K562 (cell line): ENCODE data around the gene ATG4C.
A peak's percentile ranks its signal among the peaks of the same experiment; 100 is the strongest.

Source experiments
- CHD2 ChIP-seq: IDR thresholded peaks from 2 replicates; pipeline ENCODE4 v1.6.1; 2011; ENCODE audit warnings: low read depth, low read length
- POLR2A ChIP-seq: fragments of 450-650 bp; conservative IDR thresholded peaks from 2 replicates; pipeline ENCODE4 v1.6.1; 2016
- POLR2AphosphoS5 ChIP-seq: IDR thresholded peaks from 2 replicates; pipeline ENCODE4 v1.6.1; 2011; ENCODE audit warnings: mild to moderate bottlenecking, low read depth, low read length, moderate library complexity; ENCODE audit not compliant: control insufficient read depth, insufficient read depth
- ZBTB17 ChIP-seq: fragments of 450-650 bp; formaldehyde crosslinking; IDR thresholded peaks from 2 replicates; pipeline ENCODE4 v1.4.0; 2020; ENCODE audit warnings: mild to moderate bottlenecking
- TF ChIP-seq, protein P1 (sequence below): fragments of 200-800 bp; sonication (Bioruptor generic); IDR thresholded peaks from 2 replicates; pipeline ENCODE4 v1.6.1; 2017; ENCODE audit warnings: missing genetic modification characterization, missing compliant biosample characterization
- TF ChIP-seq, protein P2 (sequence below): fragments of 450-650 bp; IDR thresholded peaks from 2 replicates; pipeline ENCODE4 v1.6.1; 2016
- TF ChIP-seq, protein P3 (sequence below): sonication (generic); formaldehyde crosslinking; IDR thresholded peaks from 2 replicates; pipeline ENCODE4 v1.8.1; 2022; ENCODE audit warnings: missing genetic modification reagents
- TF ChIP-seq, protein P4 (sequence below), 3 experiments: IDR thresholded peaks in 2 of 3; conservative IDR thresholded peaks in 1 of 3; 2 replicates each; pipeline ENCODE4 v1.5.1; 2011 to 2012; ENCODE audit warnings: low read length in 3 of 3, mild to moderate bottlenecking in 3 of 3, control low read depth in 2 of 3, improper control_type of control experiment in 1 of 3, inconsistent platforms in 1 of 3, low read depth in 1 of 3, mixed read lengths in 1 of 3, moderate library complexity in 1 of 3; ENCODE audit not compliant: insufficient read depth in 2 of 3

DNA sequence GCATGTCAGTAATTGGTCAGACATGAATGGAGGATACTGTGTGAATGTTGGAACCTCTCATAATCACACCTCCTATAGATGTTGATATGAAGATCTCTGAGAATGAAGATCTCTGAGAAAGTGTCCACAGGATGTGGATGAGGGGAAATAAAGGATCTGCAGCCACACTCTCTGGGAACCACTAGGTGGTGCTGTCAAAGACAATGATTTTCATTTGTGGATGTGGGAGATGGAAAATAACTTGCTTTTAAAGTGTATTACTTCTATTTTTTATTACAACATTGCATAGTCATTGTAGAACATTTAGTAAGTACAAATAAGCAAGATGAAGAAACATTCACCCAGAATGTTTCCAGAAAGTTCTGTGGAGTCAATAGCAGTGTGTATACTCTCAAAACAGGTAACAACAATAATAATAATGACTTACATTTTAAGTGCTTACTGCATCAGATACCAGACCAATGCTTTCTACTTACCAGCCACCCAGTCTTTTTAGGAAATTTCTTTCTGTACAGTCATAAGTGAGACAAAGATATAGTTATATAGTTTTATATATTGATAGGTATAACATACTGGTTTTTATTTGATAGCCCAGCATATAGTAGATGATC lies 128.2 kb downstream of the ATG4C start:
- TF ChIP-seq, protein P1, sequence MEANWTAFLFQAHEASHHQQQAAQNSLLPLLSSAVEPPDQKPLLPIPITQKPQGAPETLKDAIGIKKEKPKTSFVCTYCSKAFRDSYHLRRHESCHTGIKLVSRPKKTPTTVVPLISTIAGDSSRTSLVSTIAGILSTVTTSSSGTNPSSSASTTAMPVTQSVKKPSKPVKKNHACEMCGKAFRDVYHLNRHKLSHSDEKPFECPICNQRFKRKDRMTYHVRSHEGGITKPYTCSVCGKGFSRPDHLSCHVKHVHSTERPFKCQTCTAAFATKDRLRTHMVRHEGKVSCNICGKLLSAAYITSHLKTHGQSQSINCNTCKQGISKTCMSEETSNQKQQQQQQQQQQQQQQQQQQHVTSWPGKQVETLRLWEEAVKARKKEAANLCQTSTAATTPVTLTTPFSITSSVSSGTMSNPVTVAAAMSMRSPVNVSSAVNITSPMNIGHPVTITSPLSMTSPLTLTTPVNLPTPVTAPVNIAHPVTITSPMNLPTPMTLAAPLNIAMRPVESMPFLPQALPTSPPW (CRISPR knock-in tag): no peak
- TF ChIP-seq, protein P2, sequence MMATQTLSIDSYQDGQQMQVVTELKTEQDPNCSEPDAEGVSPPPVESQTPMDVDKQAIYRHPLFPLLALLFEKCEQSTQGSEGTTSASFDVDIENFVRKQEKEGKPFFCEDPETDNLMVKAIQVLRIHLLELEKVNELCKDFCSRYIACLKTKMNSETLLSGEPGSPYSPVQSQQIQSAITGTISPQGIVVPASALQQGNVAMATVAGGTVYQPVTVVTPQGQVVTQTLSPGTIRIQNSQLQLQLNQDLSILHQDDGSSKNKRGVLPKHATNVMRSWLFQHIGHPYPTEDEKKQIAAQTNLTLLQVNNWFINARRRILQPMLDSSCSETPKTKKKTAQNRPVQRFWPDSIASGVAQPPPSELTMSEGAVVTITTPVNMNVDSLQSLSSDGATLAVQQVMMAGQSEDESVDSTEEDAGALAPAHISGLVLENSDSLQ: no peak
- TF ChIP-seq CHD2: no peak
- TF ChIP-seq, protein P3, sequence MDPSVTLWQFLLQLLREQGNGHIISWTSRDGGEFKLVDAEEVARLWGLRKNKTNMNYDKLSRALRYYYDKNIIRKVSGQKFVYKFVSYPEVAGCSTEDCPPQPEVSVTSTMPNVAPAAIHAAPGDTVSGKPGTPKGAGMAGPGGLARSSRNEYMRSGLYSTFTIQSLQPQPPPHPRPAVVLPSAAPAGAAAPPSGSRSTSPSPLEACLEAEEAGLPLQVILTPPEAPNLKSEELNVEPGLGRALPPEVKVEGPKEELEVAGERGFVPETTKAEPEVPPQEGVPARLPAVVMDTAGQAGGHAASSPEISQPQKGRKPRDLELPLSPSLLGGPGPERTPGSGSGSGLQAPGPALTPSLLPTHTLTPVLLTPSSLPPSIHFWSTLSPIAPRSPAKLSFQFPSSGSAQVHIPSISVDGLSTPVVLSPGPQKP (CRISPR knock-in tag): no peak
- TF ChIP-seq POLR2AphosphoS5: no peak
- TF ChIP-seq, protein P4, sequence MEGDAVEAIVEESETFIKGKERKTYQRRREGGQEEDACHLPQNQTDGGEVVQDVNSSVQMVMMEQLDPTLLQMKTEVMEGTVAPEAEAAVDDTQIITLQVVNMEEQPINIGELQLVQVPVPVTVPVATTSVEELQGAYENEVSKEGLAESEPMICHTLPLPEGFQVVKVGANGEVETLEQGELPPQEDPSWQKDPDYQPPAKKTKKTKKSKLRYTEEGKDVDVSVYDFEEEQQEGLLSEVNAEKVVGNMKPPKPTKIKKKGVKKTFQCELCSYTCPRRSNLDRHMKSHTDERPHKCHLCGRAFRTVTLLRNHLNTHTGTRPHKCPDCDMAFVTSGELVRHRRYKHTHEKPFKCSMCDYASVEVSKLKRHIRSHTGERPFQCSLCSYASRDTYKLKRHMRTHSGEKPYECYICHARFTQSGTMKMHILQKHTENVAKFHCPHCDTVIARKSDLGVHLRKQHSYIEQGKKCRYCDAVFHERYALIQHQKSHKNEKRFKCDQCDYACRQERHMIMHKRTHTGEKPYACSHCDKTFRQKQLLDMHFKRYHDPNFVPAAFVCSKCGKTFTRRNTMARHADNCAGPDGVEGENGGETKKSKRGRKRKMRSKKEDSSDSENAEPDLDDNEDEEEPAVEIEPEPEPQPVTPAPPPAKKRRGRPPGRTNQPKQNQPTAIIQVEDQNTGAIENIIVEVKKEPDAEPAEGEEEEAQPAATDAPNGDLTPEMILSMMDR (IDR thresholded peaks at IDR 0.05 in 2 of 3, conservative IDR thresholded peaks at IDR 0.05 in 1 of 3; ENCODE audit: insufficient read depth in 2 of 3, low read depth in 1 of 3, low read length in 3 of 3): peak; percentile 44 to 71 (median 65)
- TF ChIP-seq ZBTB17 (CRISPR knock-in tag): no peak
- no peak for TF ChIP-seq POLR2A
